HepG2 (cell line): ENCODE results near the gene NOG. TPM values are rescaled to one million over a fixed set of nuclear protein-coding genes. Genes with fewer than 3 reads are reported as not detected.

Experiments used
- ATAC-seq: fragments of 200-7000 bp; cut with Tn5 transposase; 3 replicates; pipeline ENCODE4 v1.9.1; 2020; ENCODE audit warnings: mild to moderate bottlenecking, moderate library complexity
- BruUV-seq: library from RNA; stranded (reverse); fragments of 400-500 nt; replicated peaks from 2 replicates; lab custom pipeline; 2021; lab: Mats Ljungman, UMichigan
- CTCF ChIA-PET: fragments of 300-600 bp; formaldehyde crosslinking; extraction: SDS; loops from one replicate; lab custom pipeline; 2021; ENCODE audit warnings: low total read pairs, inconsistent platforms, low intra/inter-chr PET ratio; lab: Yijun Ruan, JAX
- POLR2A ChIA-PET: fragments of 350-600 bp; sonication (Branson Sonifier 250); formaldehyde crosslinking; loops from one replicate; lab custom pipeline; 2020; ENCODE audit warnings: antibody characterized with exemption, inconsistent platforms; lab: Yijun Ruan, JAX
- DNase-seq: peaks from one replicate; pipeline ENCODE4 v3.0.0-alpha.2; 2015; ENCODE audit warnings: low spot score
- FAIRE-seq: peaks from 3 replicates; lab custom pipeline; 2011; peaks lifted over from hg19 to GRCh38; lab: Jason Lieb, UNC
- H2AFZ ChIP-seq: one replicate; pipeline ENCODE4 v1.6.1; 2011; ENCODE audit warnings: low read length, inconsistent platforms
- H3K27ac ChIP-seq: fragments of 300-600 bp; 3 replicates; pipeline ENCODE4 v1.8.0; 2011; ENCODE audit warnings: mixed run types, mild to moderate bottlenecking, mixed read lengths, low read length, inconsistent platforms; ENCODE audit not compliant: insufficient read depth; ENCODE audit errors: extremely low read length
- H3K27me3 ChIP-seq, 2 experiments: fragments of 200-600 bp in 1 of 2; 2 replicates in 1 of 2; 3 replicates in 1 of 2; pipeline versions ENCODE4 v1.6.0 to v1.8.0; 2011; ENCODE audit warnings: low read length in 2 of 2, mild to moderate bottlenecking in 2 of 2, moderate library complexity in 2 of 2, inconsistent platforms in 1 of 2; ENCODE audit not compliant: insufficient read depth in 2 of 2, control insufficient read depth in 1 of 2
- H3K36me3 ChIP-seq, 2 experiments: fragments of 200-600 bp in 1 of 2; replicated peaks in 1 of 2; 2 replicates in 1 of 2; 3 replicates in 1 of 2; pipeline versions ENCODE4 v1.5.1 to v1.8.0; 2011; ENCODE audit warnings: low read length in 2 of 2, inconsistent platforms in 1 of 2; ENCODE audit not compliant: insufficient read depth in 2 of 2, control insufficient read depth in 1 of 2
- H3K4me1 ChIP-seq: 2 replicates; pipeline ENCODE4 v1.5.1; 2012; ENCODE audit warnings: low read length, inconsistent platforms; ENCODE audit not compliant: insufficient read depth
- H3K4me2 ChIP-seq: 2 replicates; pipeline ENCODE4 v1.6.0; 2011; ENCODE audit warnings: low read depth, low read length, inconsistent platforms
- H3K4me3 ChIP-seq, 3 experiments: fragments of 200-600 bp in 1 of 3; sonication (generic), shearing (Covaris generic) in 1 of 3; replicated peaks in 1 of 3; 2 replicates each; pipeline ENCODE4 v1.5.1; 2011 to 2016; ENCODE audit warnings: low read length in 3 of 3, inconsistent platforms in 2 of 3, low read depth in 2 of 3, mild to moderate bottlenecking in 2 of 3, control low read depth in 1 of 3, mixed read lengths in 1 of 3; ENCODE audit not compliant: insufficient read depth in 1 of 3
- H3K79me2 ChIP-seq: one replicate; pipeline ENCODE4 v1.6.1; 2011; ENCODE audit warnings: low read length, inconsistent platforms; ENCODE audit not compliant: insufficient read depth
- H3K9ac ChIP-seq: 2 replicates; pipeline ENCODE4 v1.6.0; 2011; ENCODE audit warnings: mild to moderate bottlenecking, low read depth, low read length, inconsistent platforms; ENCODE audit not compliant: insufficient read depth
- H3K9me3 ChIP-seq: 2 replicates; pipeline ENCODE4 v1.5.1; 2012; ENCODE audit warnings: mild to moderate bottlenecking, low read length
- H4K20me1 ChIP-seq: 2 replicates; pipeline ENCODE4 v1.6.0; 2011; ENCODE audit warnings: inconsistent platforms, mild to moderate bottlenecking, low read length, moderate library complexity; ENCODE audit not compliant: insufficient read depth
- AFF4 ChIP-seq: sonication (generic); formaldehyde crosslinking; IDR thresholded peaks from 2 replicates; pipeline ENCODE4 v1.4.0; 2020; ENCODE audit warnings: missing genetic modification reagents
- CERS6 ChIP-seq: sonication (generic); formaldehyde crosslinking; IDR thresholded peaks from 2 replicates; pipeline ENCODE4 v1.5.0; 2020; ENCODE audit warnings: missing genetic modification reagents
- FOXP1 ChIP-seq, 2 experiments: fragments of 450-650 bp in 1 of 2; IDR thresholded peaks; 2 replicates each; pipeline ENCODE4 v1.6.1; 2017 to 2018; ENCODE audit warnings: antibody characterized with exemption in 1 of 2
- IRF1 ChIP-seq: sonication (generic); formaldehyde crosslinking; IDR thresholded peaks from 2 replicates; pipeline ENCODE4 v1.4.0; 2020; ENCODE audit warnings: low read depth, mild to moderate bottlenecking, missing genetic modification reagents
- MXD3 ChIP-seq: IDR thresholded peaks from 2 replicates; pipeline ENCODE4 v1.6.1; 2016; ENCODE audit warnings: mild to moderate bottlenecking, missing biosample characterization, missing genetic modification reagents
- NFE2L2 ChIP-seq: fragments of 150-350 bp; IDR thresholded peaks from 2 replicates; pipeline ENCODE4 v1.6.1; 2014; ENCODE audit warnings: low read length
- PHF20 ChIP-seq: sonication (generic); formaldehyde crosslinking; IDR thresholded peaks from 2 replicates; pipeline ENCODE4 v1.5.0; 2020; ENCODE audit warnings: mild to moderate bottlenecking, missing genetic modification reagents
- SALL2 ChIP-seq: sonication (generic); formaldehyde crosslinking; IDR thresholded peaks from 2 replicates; pipeline ENCODE4 v1.8.1; 2023; ENCODE audit warnings: mild to moderate bottlenecking, missing genetic modification reagents, inconsistent platforms
- THAP7 ChIP-seq: sonication (generic); formaldehyde crosslinking; IDR thresholded peaks from 2 replicates; pipeline ENCODE4 v1.8.1; 2023; ENCODE audit warnings: mild to moderate bottlenecking, missing genetic modification reagents
- TOE1 ChIP-seq: sonication (generic); formaldehyde crosslinking; IDR thresholded peaks from 2 replicates; pipeline ENCODE4 v1.4.0; 2020; ENCODE audit warnings: mild to moderate bottlenecking, missing genetic modification reagents
- TSC22D2 ChIP-seq: sonication (generic); formaldehyde crosslinking; IDR thresholded peaks from 2 replicates; pipeline ENCODE4 v1.5.1; 2020; ENCODE audit warnings: missing genetic modification reagents, mild to moderate bottlenecking, borderline replicate concordance
- ZNF761 ChIP-seq: sonication (generic); formaldehyde crosslinking; conservative IDR thresholded peaks from 2 replicates; pipeline ENCODE4 v1.4.0; 2020; ENCODE audit warnings: mild to moderate bottlenecking, missing genetic modification reagents
- WGBS: methylation state at CpG from one replicate; pipeline ENCODE4 v1.1.6; 2017; ENCODE audit warnings: low lambda C conversion rate; 5-methylcytosine and 5-hydroxymethylcytosine counted together
- in situ Hi-C: cut with HindIII; loops from 2 replicates; pipeline ENCODE4 v1.10.0; 2017; ENCODE audit warnings: low pct_unique_long_range_greater_than_20kb; ENCODE audit not compliant: extremely low pct_ligation_motif_present
- intact Hi-C: fragments of 100-400 bp; cut with micrococcal nuclease; formaldehyde crosslinking; loops from one replicate; pipeline ENCODE4 v1.10.0; 2022; ENCODE audit not compliant: unreplicated experiment
- polyA plus RNA-seq, 8 experiments: library from polyadenylated mRNA; depleted of rRNA in 3 of 8; stranded (reverse) in 7 of 8; unstranded in 1 of 8; fragments of >200 nt; fragmentation: Illumina TruSeq in 4 of 8; extraction: Trizol in 4 of 8; gene quantifications; 2 replicates each; pipeline versions ENCODE4 v1.2.1 to v1.2.3, GENCODE V29; 2011 to 2016; ENCODE audit warnings: low read depth in 4 of 8, missing spikeins in 1 of 8, mixed read lengths in 1 of 8; ENCODE audit not compliant: insufficient read depth in 1 of 8
- total RNA-seq, 5 experiments: library from RNA; depleted of rRNA; stranded (reverse); fragments of >200 nt; fragmentation: Illumina TruSeq; extraction: Trizol; gene quantifications; 2 replicates each; pipeline ENCODE4 v1.2.3, GENCODE V29; 2016; ENCODE audit warnings: low read depth in 1 of 5
- TF ChIP-seq, protein P1 (sequence below): sonication (generic); formaldehyde crosslinking; IDR thresholded peaks from 2 replicates; pipeline ENCODE4 v1.4.0; 2020; ENCODE audit warnings: mild to moderate bottlenecking, missing genetic modification reagents
- TF ChIP-seq, protein P2 (sequence below): sonication (generic); formaldehyde crosslinking; IDR thresholded peaks from 2 replicates; pipeline ENCODE4 v1.4.0; 2020; ENCODE audit warnings: missing genetic modification reagents

NOG gene
- total and polyA plus RNA-seq, 2 of the 13 experiments (the other 11 are each of a cell fraction or from before 2014, with no cell fraction given), result not detected

DNA sequence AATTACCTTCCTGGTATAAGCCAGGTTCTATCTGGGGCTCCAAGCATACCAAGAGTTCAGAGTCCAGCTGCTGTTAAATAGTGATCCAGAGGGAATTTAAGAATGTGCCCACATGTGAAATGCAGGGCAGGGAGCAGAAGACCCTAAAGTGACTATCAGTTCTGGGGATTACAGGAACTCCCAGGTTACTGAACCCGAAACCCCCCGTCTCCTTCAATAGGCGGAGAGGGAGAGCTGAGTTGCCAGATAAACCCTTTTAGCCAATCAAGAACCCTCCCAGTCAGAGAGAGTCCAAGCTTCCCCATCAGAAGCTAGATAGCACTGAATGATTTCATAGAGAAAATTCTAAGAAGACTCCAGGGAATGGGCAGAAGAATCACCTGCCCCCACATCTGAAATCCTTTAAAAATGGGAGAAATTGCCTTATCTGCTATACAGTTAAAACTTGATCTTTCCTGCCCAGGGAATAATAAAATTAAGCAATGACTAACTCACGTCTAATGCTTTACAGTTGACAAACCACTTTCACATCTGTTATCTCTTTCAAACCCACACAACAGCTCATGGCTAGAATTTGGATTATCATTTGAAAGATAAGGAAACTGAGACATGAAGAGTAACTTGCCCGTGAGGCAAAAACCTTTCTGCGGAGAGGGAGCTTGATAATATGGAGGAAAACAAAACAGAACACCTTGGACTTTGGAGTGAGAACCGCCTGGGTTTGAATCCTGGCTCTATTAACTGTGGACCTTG, 10.2 kb downstream of the NOG start:
- no peaks in the 10 kb centered on the region for H3K79me2 ChIP-seq
- DNase-seq, result no peak
- POLR2A ChIA-PET, result no interaction called here
- H3K27ac ChIP-seq, result no peak overlapping the region
- WGBS, result 30% methylated on average over 7 of the region's 7 CpGs
- H3K4me2 ChIP-seq, result no peak overlapping the region
- in situ Hi-C loops (no loop called here), intact Hi-C loops (no loop called here)
- no peak for FAIRE-seq
- ATAC-seq, result no peak
- BruUV-seq, result no TSS peak
- CTCF ChIA-PET, result no interaction called here
- H3K9me3 ChIP-seq, result no peaks in the 10 kb centered on the region
- H3K9ac ChIP-seq, result no peak overlapping the region
- no peak overlapping the region for H3K4me3 ChIP-seq
- H2AFZ ChIP-seq, result no peak overlapping the region
- TF ChIP-seq CERS6 (CRISPR knock-in tag) (no peak), SALL2 (no peak), PHF20 (CRISPR knock-in tag) (no peak), FOXP1 (IDR thresholded peaks at IDR 0.05) (no peak), FOXP1 (CRISPR knock-in tag; IDR thresholded peaks at IDR 0.05) (no peak), NFE2L2 (no peak), AFF4 (CRISPR knock-in tag) (no peak), IRF1 (CRISPR knock-in tag) (no peak), THAP7 (no peak), TOE1 (CRISPR knock-in tag) (no peak), TSC22D2 (no peak), ZNF761 (CRISPR knock-in tag) (no peak), MXD3 (no peak)
- TF ChIP-seq, protein P1, sequence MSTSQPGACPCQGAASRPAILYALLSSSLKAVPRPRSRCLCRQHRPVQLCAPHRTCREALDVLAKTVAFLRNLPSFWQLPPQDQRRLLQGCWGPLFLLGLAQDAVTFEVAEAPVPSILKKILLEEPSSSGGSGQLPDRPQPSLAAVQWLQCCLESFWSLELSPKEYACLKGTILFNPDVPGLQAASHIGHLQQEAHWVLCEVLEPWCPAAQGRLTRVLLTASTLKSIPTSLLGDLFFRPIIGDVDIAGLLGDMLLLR, result no peak
- TF ChIP-seq, protein P2, sequence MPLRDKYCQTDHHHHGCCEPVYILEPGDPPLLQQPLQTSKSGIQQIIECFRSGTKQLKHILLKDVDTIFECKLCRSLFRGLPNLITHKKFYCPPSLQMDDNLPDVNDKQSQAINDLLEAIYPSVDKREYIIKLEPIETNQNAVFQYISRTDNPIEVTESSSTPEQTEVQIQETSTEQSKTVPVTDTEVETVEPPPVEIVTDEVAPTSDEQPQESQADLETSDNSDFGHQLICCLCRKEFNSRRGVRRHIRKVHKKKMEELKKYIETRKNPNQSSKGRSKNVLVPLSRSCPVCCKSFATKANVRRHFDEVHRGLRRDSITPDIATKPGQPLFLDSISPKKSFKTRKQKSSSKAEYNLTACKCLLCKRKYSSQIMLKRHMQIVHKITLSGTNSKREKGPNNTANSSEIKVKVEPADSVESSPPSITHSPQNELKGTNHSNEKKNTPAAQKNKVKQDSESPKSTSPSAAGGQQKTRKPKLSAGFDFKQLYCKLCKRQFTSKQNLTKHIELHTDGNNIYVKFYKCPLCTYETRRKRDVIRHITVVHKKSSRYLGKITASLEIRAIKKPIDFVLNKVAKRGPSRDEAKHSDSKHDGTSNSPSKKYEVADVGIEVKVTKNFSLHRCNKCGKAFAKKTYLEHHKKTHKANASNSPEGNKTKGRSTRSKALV (CRISPR knock-in tag), result no peak
- no peaks in the 10 kb centered on the region for H3K4me1 ChIP-seq
- no peaks in the 10 kb centered on the region for H4K20me1 ChIP-seq
- no peaks in the 10 kb centered on the region for H3K36me3 ChIP-seq
- peaks cover 0 to 11% of the 10 kb centered on the region in 2 experiments; a peak in 3 of 5 replicates for H3K27me3 ChIP-seq
